ENCODE data around the gene BOLL. TPM values are rescaled to one million over a fixed set of nuclear protein-coding genes. Genes with fewer than 3 reads are reported as not detected.
"Not testable (repeated sequence)": the region's sequence is repeated elsewhere in the genome, so short reads cannot be mapped to it uniquely, and the experiment has no call there.

The BOLL gene
- total and polyA plus RNA-seq, 5 donors from 2014 or later, result 0.06 TPM; not detected in 4

DNA sequence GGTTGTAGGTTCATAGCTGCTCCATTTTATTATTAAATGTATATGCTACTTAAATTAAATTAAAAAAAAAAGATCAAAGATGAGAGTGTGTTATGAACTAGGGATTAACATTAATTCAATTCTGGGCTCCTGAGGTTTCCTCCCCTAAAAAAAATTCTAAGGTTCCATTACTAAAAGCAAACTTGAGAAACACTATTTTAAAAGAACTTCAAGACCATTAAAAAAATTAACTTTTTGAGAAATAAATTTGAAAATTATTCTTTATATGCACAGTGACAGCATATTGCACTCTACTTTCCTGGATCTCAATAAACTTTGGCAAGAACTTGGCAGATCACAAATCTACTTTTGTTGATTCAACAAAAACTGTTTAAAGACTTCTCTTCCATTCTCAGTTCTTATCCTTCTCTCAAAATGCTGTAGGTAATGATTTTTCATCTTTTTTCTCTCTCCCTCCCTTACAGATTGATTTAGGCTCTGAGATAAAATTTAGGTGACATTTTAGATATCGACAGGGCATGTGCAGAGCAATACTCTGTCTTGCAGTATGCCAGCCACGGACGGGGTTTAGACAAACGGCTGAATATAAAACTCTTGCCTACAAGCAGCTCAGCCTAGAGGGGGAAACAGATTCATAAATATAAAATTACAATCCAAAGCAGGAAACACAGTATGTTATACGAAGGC is 80.5 kb downstream of the BOLL start:
- Histone ChIP-seq H3K36me3 (ENCODE audit: control insufficient read depth, insufficient read depth, low read length) (peaks cover 4% of the 10 kb centered on the region), H3K9me3 (ENCODE audit: control insufficient read depth in 2 of 2, low read length in 2 of 2) (no peaks in the 10 kb centered on the region), H3K4me3 (ENCODE audit: low read depth, low read length) (peak overlapping the region; percentile 98), H3K27ac (ENCODE audit: insufficient read depth, low read length, poor library complexity, severe bottlenecking) (peak overlapping the region; percentile 87), H3K27me3 (ENCODE audit: control insufficient read depth, insufficient read depth, low read length) (no peaks in the 10 kb centered on the region), H3K4me1 (ENCODE audit: control insufficient read depth, insufficient read depth, low read length, poor library complexity, severe bottlenecking) (peaks cover 49% of the 10 kb centered on the region)
- Mint-ChIP-seq H3K4me1 (peaks cover 27 to 63% (median 44%) of the 10 kb centered on the region in 4 donors), H3K27ac (peak overlapping the region; percentile 90 to 97 (median 94)), H3K27me3 (no peaks in the 10 kb centered on the region), H3K36me3 (peaks cover 12% of the 10 kb centered on the region), H3K9me3 (peaks cover 0 to 3% (median 0%) of the 10 kb centered on the region in 7 donors), H3K4me3 (peak overlapping the region; percentile 84 to 95 (median 90))
- ATAC-seq (ENCODE audit: low read depth in 2 of 2) (peak; percentile 48 to 52), DNase-seq (peak in 1 of 3 donors; percentile 25)

DNA sequence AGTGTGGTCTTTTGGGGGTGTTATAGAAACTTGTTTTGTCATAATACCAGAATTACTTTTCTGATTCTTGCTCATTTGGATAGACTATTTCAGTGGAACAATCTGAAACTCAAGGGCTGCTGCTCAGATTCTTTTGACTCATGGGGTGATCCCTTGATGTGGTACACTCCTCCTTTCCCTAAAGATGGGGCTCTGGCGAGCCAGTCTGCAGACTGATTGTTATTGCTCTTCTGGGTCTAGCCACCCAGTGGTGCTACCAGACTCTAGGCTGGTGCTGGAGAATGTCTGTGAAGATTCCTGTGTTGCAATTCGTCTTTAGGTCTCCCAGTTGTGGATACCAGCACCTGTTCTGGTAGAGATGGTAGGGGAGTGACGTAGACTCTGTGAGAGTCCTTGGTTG is 84.2 kb downstream of the BOLL start:
- H3K36me3 Mint-ChIP-seq, result peaks cover 7% of the 10 kb centered on the region
- peaks cover 0 to 4% (median 1%) of the 10 kb centered on the region in 7 donors for H3K9me3 Mint-ChIP-seq
- peak overlapping the region in 3 of 4 donors; percentile 53 to 84 (median 82) for H3K4me3 Mint-ChIP-seq
- H3K27me3 Mint-ChIP-seq, result no peaks in the 10 kb centered on the region
- H3K27ac Mint-ChIP-seq, result peak overlapping the region in 2 of 3 donors; percentile 8 to 84
- H3K4me3 ChIP-seq (ENCODE audit: low read depth, low read length), result peak overlapping the region; percentile 26
- H3K27ac ChIP-seq (ENCODE audit: insufficient read depth, low read length, poor library complexity, severe bottlenecking), result no peak overlapping the region
- DNase-seq, result no peak
- no peak for ATAC-seq (ENCODE audit: low read depth in 2 of 2)
- no peaks in the 10 kb centered on the region for H3K27me3 ChIP-seq (ENCODE audit: control insufficient read depth, insufficient read depth, low read length)
- peaks cover 17% of the 10 kb centered on the region for H3K4me1 ChIP-seq (ENCODE audit: control insufficient read depth, insufficient read depth, low read length, poor library complexity, severe bottlenecking)
- peaks cover 17 to 49% (median 35%) of the 10 kb centered on the region in 4 donors for H3K4me1 Mint-ChIP-seq
- H3K36me3 ChIP-seq (ENCODE audit: control insufficient read depth, insufficient read depth, low read length), result no peaks in the 10 kb centered on the region
- no peaks in the 10 kb centered on the region for H3K9me3 ChIP-seq (ENCODE audit: control insufficient read depth in 2 of 2, low read length in 2 of 2)

DNA sequence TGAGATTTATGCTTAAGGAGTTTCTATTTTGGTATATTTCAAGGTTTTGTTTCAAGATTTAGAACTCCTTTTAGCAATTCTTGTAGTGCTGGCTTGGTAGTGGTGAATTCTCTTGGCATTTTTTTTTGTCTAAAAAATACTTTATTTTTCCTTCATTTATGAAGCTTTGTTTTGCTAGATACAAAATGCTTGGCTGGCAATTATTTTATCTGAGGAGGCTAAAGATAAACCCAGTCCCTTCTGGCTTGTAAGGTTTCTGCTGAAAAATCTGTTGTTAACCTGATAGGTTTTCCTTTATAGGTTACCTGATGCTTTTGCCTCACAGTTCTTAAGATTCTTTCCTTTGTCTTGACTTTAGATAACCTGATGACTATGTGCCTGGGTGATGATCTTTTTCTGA is 85.4 kb downstream of the BOLL start:
- not testable (repeated sequence) for H3K9me3 Mint-ChIP-seq; ATAC-seq (ENCODE audit: low read depth in 2 of 2); H3K36me3 Mint-ChIP-seq; H3K36me3 ChIP-seq (ENCODE audit: control insufficient read depth, insufficient read depth, low read length); H3K27me3 ChIP-seq (ENCODE audit: control insufficient read depth, insufficient read depth, low read length); H3K27ac ChIP-seq (ENCODE audit: insufficient read depth, low read length, poor library complexity, severe bottlenecking); H3K27me3 Mint-ChIP-seq; H3K9me3 ChIP-seq (ENCODE audit: control insufficient read depth in 2 of 2, low read length in 2 of 2); DNase-seq; H3K27ac Mint-ChIP-seq
- peaks cover 13% of the 10 kb centered on the region for H3K4me1 ChIP-seq (ENCODE audit: control insufficient read depth, insufficient read depth, low read length, poor library complexity, severe bottlenecking)
- Mint-ChIP-seq H3K4me1 (peaks cover 15 to 50% (median 34%) of the 10 kb centered on the region in 4 donors), H3K4me3 (peak overlapping the region; percentile 22 to 70 (median 39))
- peak overlapping the region; percentile 17 for H3K4me3 ChIP-seq (ENCODE audit: low read depth, low read length)

DNA sequence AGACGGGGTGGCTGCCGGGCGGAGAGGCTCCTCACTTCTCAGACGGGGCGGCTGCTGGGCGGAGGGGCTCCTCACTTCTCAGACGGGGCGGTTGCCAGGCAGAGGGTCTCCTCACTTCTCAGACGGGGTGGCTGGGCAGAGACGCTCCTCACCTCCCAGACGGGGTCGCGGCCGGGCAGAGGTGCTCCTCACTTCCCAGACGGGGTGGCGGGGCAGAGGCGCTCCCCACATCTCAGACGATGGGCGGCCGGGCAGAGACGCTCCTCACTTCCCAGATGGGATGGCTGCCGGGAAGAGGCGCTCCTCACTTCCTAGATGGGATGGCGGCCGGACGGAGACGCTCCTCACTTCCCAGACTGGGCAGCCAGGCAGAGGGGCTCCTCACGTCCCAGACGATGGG is 88.5 kb downstream of the BOLL start:
- H3K27ac ChIP-seq (ENCODE audit: insufficient read depth, low read length, poor library complexity, severe bottlenecking); H3K27me3 Mint-ChIP-seq; H3K4me3 ChIP-seq (ENCODE audit: low read depth, low read length); H3K27me3 ChIP-seq (ENCODE audit: control insufficient read depth, insufficient read depth, low read length); H3K9me3 ChIP-seq (ENCODE audit: control insufficient read depth in 2 of 2, low read length in 2 of 2); H3K27ac Mint-ChIP-seq; ATAC-seq (ENCODE audit: low read depth in 2 of 2); H3K4me1 ChIP-seq (ENCODE audit: control insufficient read depth, insufficient read depth, low read length, poor library complexity, severe bottlenecking); DNase-seq; H3K36me3 ChIP-seq (ENCODE audit: control insufficient read depth, insufficient read depth, low read length); H3K36me3 Mint-ChIP-seq; H3K4me3 Mint-ChIP-seq: not testable (repeated sequence)
- Mint-ChIP-seq H3K4me1 (peaks cover 12 to 48% (median 24%) of the 10 kb centered on the region in 4 donors), H3K9me3 (peaks cover 0 to 11% (median 3%) of the 10 kb centered on the region in 7 donors)

DNA sequence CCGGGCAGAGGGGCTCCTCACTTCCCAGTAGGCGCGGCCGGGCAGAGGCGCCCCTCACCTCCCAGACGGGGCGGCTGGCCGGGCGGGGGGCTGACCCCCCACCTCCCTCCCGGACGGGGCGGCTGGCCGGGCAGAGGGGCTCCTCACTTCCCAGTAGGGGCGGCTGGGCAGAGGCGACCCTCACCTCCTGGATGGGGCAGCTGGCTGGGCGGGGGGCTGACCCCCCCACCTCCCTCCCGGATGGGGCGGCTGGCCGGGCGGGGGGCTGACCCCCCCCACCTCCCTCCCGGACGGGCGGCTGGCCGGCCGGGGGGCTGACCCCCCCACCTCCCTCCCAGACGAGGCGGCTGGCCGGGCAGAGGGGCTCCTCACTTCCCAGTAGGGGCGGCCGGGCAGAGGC is 89.1 kb downstream of the BOLL start:
- H3K9me3 ChIP-seq (ENCODE audit: control insufficient read depth in 2 of 2, low read length in 2 of 2); H3K36me3 Mint-ChIP-seq; H3K27ac Mint-ChIP-seq; H3K4me3 Mint-ChIP-seq; H3K36me3 ChIP-seq (ENCODE audit: control insufficient read depth, insufficient read depth, low read length); H3K4me1 ChIP-seq (ENCODE audit: control insufficient read depth, insufficient read depth, low read length, poor library complexity, severe bottlenecking); H3K4me3 ChIP-seq (ENCODE audit: low read depth, low read length); DNase-seq; H3K27me3 Mint-ChIP-seq; H3K27ac ChIP-seq (ENCODE audit: insufficient read depth, low read length, poor library complexity, severe bottlenecking); ATAC-seq (ENCODE audit: low read depth in 2 of 2); H3K27me3 ChIP-seq (ENCODE audit: control insufficient read depth, insufficient read depth, low read length): not testable (repeated sequence)
- H3K4me1 Mint-ChIP-seq, result peaks cover 12 to 43% (median 20%) of the 10 kb centered on the region in 4 donors
- peaks cover 0 to 11% (median 3%) of the 10 kb centered on the region in 7 donors for H3K9me3 Mint-ChIP-seq

DNA sequence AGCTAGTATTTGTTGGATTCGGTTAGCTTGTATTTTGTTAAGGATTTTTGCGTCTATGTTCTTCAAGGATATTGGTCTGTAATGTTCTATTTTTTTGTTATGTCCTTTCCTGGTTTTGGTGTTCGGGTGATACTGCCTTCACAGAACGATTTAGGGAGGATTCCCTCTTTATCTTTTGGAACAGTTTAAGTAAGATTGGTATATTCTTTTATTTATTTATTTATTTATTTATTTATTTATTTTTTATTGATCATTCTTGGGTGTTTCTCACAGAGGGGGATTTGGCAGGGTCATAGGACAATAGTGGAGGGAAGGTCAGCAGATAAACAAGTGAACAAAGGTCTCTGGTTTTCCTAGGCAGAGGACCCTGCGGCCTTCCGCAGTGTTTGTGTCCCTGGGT is 89.9 kb downstream of the BOLL start:
- Mint-ChIP-seq H3K4me1 (peaks cover 12 to 38% (median 16%) of the 10 kb centered on the region in 4 donors), H3K9me3 (peaks cover 0 to 11% (median 2%) of the 10 kb centered on the region in 7 donors)
- H3K9me3 ChIP-seq (ENCODE audit: control insufficient read depth in 2 of 2, low read length in 2 of 2); H3K36me3 ChIP-seq (ENCODE audit: control insufficient read depth, insufficient read depth, low read length); ATAC-seq (ENCODE audit: low read depth in 2 of 2); H3K27ac Mint-ChIP-seq; DNase-seq; H3K4me3 Mint-ChIP-seq; H3K4me3 ChIP-seq (ENCODE audit: low read depth, low read length); H3K27me3 Mint-ChIP-seq; H3K27me3 ChIP-seq (ENCODE audit: control insufficient read depth, insufficient read depth, low read length); H3K27ac ChIP-seq (ENCODE audit: insufficient read depth, low read length, poor library complexity, severe bottlenecking); H3K4me1 ChIP-seq (ENCODE audit: control insufficient read depth, insufficient read depth, low read length, poor library complexity, severe bottlenecking); H3K36me3 Mint-ChIP-seq: not testable (repeated sequence)

DNA sequence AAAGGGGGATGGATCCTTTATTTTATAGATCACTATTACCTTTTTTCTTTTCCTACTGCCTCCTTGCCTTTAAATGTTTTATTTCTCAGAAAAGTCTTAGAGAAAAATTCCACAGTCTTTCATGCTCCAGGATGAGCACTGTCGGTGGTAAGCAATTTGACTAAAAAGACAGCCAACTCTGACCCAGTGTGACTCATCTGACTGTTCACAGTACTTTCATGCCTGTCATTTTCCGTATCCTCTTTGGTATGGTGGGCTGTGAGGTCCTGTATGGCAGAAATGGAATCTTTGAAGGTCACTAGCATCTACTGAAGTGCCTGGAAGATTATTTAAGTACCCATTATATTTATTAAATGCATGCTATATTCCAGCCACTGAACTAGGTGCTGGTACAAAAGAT is 107.6 kb downstream of the BOLL start:
- ATAC-seq (ENCODE audit: low read depth in 2 of 2), result no peak
- Mint-ChIP-seq H3K4me3 (no peak overlapping the region), H3K36me3 (no peaks in the 10 kb centered on the region)

DNA sequence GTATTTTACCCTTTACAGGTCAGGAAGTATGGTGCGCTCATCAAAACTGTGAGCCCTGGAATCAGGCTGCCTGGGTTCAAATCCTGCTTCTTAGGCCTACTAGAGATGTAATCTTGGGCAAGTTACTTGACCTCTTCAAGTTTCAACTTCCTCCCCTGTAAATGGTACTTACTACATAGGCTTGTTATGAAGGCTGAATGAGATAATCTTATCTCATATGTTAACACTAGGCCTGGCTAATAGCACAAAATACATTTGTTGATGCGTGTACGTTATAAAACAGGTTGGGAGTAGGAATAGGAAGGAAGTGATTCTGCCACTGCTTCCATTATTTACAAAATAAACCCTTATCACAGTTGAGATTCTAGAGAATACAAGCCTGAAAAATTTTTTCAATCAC is 108.1 kb downstream of the BOLL start:
- no peaks in the 10 kb centered on the region for H3K9me3 Mint-ChIP-seq
- Histone ChIP-seq H3K9me3 (ENCODE audit: control insufficient read depth in 2 of 2, low read length in 2 of 2) (no peaks in the 10 kb centered on the region), H3K27ac (ENCODE audit: insufficient read depth, low read length, poor library complexity, severe bottlenecking) (no peak overlapping the region), H3K27me3 (ENCODE audit: control insufficient read depth, insufficient read depth, low read length) (peaks cover 15% of the 10 kb centered on the region), H3K36me3 (ENCODE audit: control insufficient read depth, insufficient read depth, low read length) (no peaks in the 10 kb centered on the region), H3K4me1 (ENCODE audit: control insufficient read depth, insufficient read depth, low read length, poor library complexity, severe bottlenecking) (no peaks in the 10 kb centered on the region), H3K4me3 (ENCODE audit: low read depth, low read length) (no peak overlapping the region)
- H3K4me3 Mint-ChIP-seq, result no peak overlapping the region
- H3K27me3 Mint-ChIP-seq, result peaks cover 50% of the 10 kb centered on the region
- ATAC-seq (ENCODE audit: low read depth in 2 of 2) (no peak), DNase-seq (no peak)
- no peaks in the 10 kb centered on the region for H3K4me1 Mint-ChIP-seq
- H3K36me3 Mint-ChIP-seq, result no peaks in the 10 kb centered on the region
- H3K27ac Mint-ChIP-seq, result no peak overlapping the region

More for the DNA sequence above, 107.6 kb downstream of the BOLL start:
- Mint-ChIP-seq H3K27ac (no peak overlapping the region), H3K9me3 (no peaks in the 10 kb centered on the region), H3K27me3 (peaks cover 50% of the 10 kb centered on the region), H3K4me1 (no peaks in the 10 kb centered on the region)
- H3K36me3 ChIP-seq (ENCODE audit: control insufficient read depth, insufficient read depth, low read length), result no peaks in the 10 kb centered on the region
- no peak overlapping the region for H3K4me3 ChIP-seq (ENCODE audit: low read depth, low read length)
- DNase-seq, result no peak
- H3K27me3 ChIP-seq (ENCODE audit: control insufficient read depth, insufficient read depth, low read length), result peaks cover 15% of the 10 kb centered on the region
- no peaks in the 10 kb centered on the region for H3K4me1 ChIP-seq (ENCODE audit: control insufficient read depth, insufficient read depth, low read length, poor library complexity, severe bottlenecking)
- H3K27ac ChIP-seq (ENCODE audit: insufficient read depth, low read length, poor library complexity, severe bottlenecking), result no peak overlapping the region
- H3K9me3 ChIP-seq (ENCODE audit: control insufficient read depth in 2 of 2, low read length in 2 of 2), result no peaks in the 10 kb centered on the region
